ENCODE data around the gene PPP2R2C.

PPP2R2C gene

GRCh38 chr4:6330384-6330767 is 142.0 kb downstream of the PPP2R2C start:
- Histone ChIP-seq H3K9ac (ENCODE audit: low read depth, low read length) (no peak overlapping the region), H3K4me1 (ENCODE audit: insufficient read depth, low read length) (no peaks in the 10 kb centered on the region), H3K27me3 (ENCODE audit: insufficient read depth, low read length) (no peaks in the 10 kb centered on the region), H3K9me3 (ENCODE audit: insufficient read depth, low read depth, low read length) (peaks cover 5% of the 10 kb centered on the region; the same call in 1 of the 2 replicates), H3K36me3 (ENCODE audit: insufficient read depth, low read depth, low read length) (no peaks in the 10 kb centered on the region), H3K4me3 (ENCODE audit: low read length) (no peak overlapping the region), H3K27ac (ENCODE audit: low read length) (no peak overlapping the region)

- Histone ChIP-seq H3K9me3 (ENCODE audit: insufficient read depth, low read depth, low read length) (peaks cover 5% of the 10 kb centered on the region; the same call in 1 of the 2 replicates), H3K4me1 (ENCODE audit: insufficient read depth, low read length) (no peaks in the 10 kb centered on the region), H3K4me3 (ENCODE audit: low read length) (no peak overlapping the region), H3K27ac (ENCODE audit: low read length) (no peak overlapping the region), H3K9ac (ENCODE audit: low read depth, low read length) (no peak overlapping the region), H3K36me3 (ENCODE audit: insufficient read depth, low read depth, low read length) (no peaks in the 10 kb centered on the region), H3K27me3 (ENCODE audit: insufficient read depth, low read length) (no peaks in the 10 kb centered on the region)
These were observed 142.7 kb downstream of the PPP2R2C start for GRCh38 chr4:6329478-6330383.

GRCh38 chr4:6328526-6328925 is 143.9 kb downstream of the PPP2R2C start:
- H3K27me3 ChIP-seq (ENCODE audit: insufficient read depth, low read length): no peaks in the 10 kb centered on the region
- no peaks in the 10 kb centered on the region for H3K9me3 ChIP-seq (ENCODE audit: insufficient read depth, low read depth, low read length)
- no peaks in the 10 kb centered on the region for H3K36me3 ChIP-seq (ENCODE audit: insufficient read depth, low read depth, low read length)
- H3K27ac ChIP-seq (ENCODE audit: low read length): no peak overlapping the region
- H3K9ac ChIP-seq (ENCODE audit: low read depth, low read length): no peak overlapping the region
- no peaks in the 10 kb centered on the region for H3K4me1 ChIP-seq (ENCODE audit: insufficient read depth, low read length)
- H3K4me3 ChIP-seq (ENCODE audit: low read length): no peak overlapping the region

- Histone ChIP-seq H3K27ac (ENCODE audit: low read length) (no peak overlapping the region), H3K9ac (ENCODE audit: low read depth, low read length) (no peak overlapping the region)
These were observed 145.0 kb downstream of the PPP2R2C start for GRCh38 chr4:6327220-6327917.

GRCh38 chr4:6326312-6327060 is 145.9 kb downstream of the PPP2R2C start:
- Histone ChIP-seq H3K9ac (ENCODE audit: low read depth, low read length) (no peak overlapping the region), H3K27me3 (ENCODE audit: insufficient read depth, low read length) (no peaks in the 10 kb centered on the region), H3K36me3 (ENCODE audit: insufficient read depth, low read depth, low read length) (no peaks in the 10 kb centered on the region)

More at GRCh38 chr4:6327220-6327917, 145.0 kb downstream of the PPP2R2C start:
- no peaks in the 10 kb centered on the region for H3K36me3 ChIP-seq (ENCODE audit: insufficient read depth, low read depth, low read length)
- no peaks in the 10 kb centered on the region for H3K9me3 ChIP-seq (ENCODE audit: insufficient read depth, low read depth, low read length)
- H3K4me3 ChIP-seq (ENCODE audit: low read length): no peak overlapping the region
- H3K27me3 ChIP-seq (ENCODE audit: insufficient read depth, low read length): no peaks in the 10 kb centered on the region
- H3K4me1 ChIP-seq (ENCODE audit: insufficient read depth, low read length): no peaks in the 10 kb centered on the region

GRCh38 chr4:6325788-6326290 is 146.6 kb downstream of the PPP2R2C start:
- Histone ChIP-seq H3K27me3 (ENCODE audit: insufficient read depth, low read length) (no peaks in the 10 kb centered on the region), H3K4me1 (ENCODE audit: insufficient read depth, low read length) (no peaks in the 10 kb centered on the region), H3K4me3 (ENCODE audit: low read length) (no peak overlapping the region), H3K9ac (ENCODE audit: low read depth, low read length) (no peak overlapping the region), H3K36me3 (ENCODE audit: insufficient read depth, low read depth, low read length) (no peaks in the 10 kb centered on the region), H3K27ac (ENCODE audit: low read length) (no peak overlapping the region), H3K9me3 (ENCODE audit: insufficient read depth, low read depth, low read length) (no peaks in the 10 kb centered on the region)

More at GRCh38 chr4:6326312-6327060, 145.9 kb downstream of the PPP2R2C start:
- Histone ChIP-seq H3K27ac (ENCODE audit: low read length) (no peak overlapping the region), H3K4me3 (ENCODE audit: low read length) (no peak overlapping the region), H3K4me1 (ENCODE audit: insufficient read depth, low read length) (no peaks in the 10 kb centered on the region), H3K9me3 (ENCODE audit: insufficient read depth, low read depth, low read length) (no peaks in the 10 kb centered on the region)

- Histone ChIP-seq H3K27me3 (ENCODE audit: insufficient read depth, low read length) (no peaks in the 10 kb centered on the region), H3K4me1 (ENCODE audit: insufficient read depth, low read length) (no peaks in the 10 kb centered on the region), H3K4me3 (ENCODE audit: low read length) (no peak overlapping the region), H3K36me3 (ENCODE audit: insufficient read depth, low read depth, low read length) (no peaks in the 10 kb centered on the region), H3K9me3 (ENCODE audit: insufficient read depth, low read depth, low read length) (no peaks in the 10 kb centered on the region), H3K9ac (ENCODE audit: low read depth, low read length) (no peak overlapping the region), H3K27ac (ENCODE audit: low read length) (no peak overlapping the region)
These were observed 147.2 kb downstream of the PPP2R2C start for GRCh38 chr4:6324999-6325787.

GRCh38 chr4:6324461-6324998 is 147.9 kb downstream of the PPP2R2C start:
- H3K36me3 ChIP-seq (ENCODE audit: insufficient read depth, low read depth, low read length): no peaks in the 10 kb centered on the region

GRCh38 chr4:6322761-6323566 is 149.4 kb downstream of the PPP2R2C start:
- Histone ChIP-seq H3K27ac (ENCODE audit: low read length) (no peak overlapping the region), H3K4me3 (ENCODE audit: low read length) (no peak overlapping the region), H3K9ac (ENCODE audit: low read depth, low read length) (no peak overlapping the region), H3K27me3 (ENCODE audit: insufficient read depth, low read length) (no peaks in the 10 kb centered on the region), H3K36me3 (ENCODE audit: insufficient read depth, low read depth, low read length) (no peaks in the 10 kb centered on the region), H3K9me3 (ENCODE audit: insufficient read depth, low read depth, low read length) (no peaks in the 10 kb centered on the region), H3K4me1 (ENCODE audit: insufficient read depth, low read length) (no peaks in the 10 kb centered on the region)

More at GRCh38 chr4:6324461-6324998, 147.9 kb downstream of the PPP2R2C start:
- H3K27me3 ChIP-seq (ENCODE audit: insufficient read depth, low read length): no peaks in the 10 kb centered on the region
- no peak overlapping the region for H3K27ac ChIP-seq (ENCODE audit: low read length)
- no peaks in the 10 kb centered on the region for H3K4me1 ChIP-seq (ENCODE audit: insufficient read depth, low read length)
- H3K4me3 ChIP-seq (ENCODE audit: low read length): no peak overlapping the region
- H3K9me3 ChIP-seq (ENCODE audit: insufficient read depth, low read depth, low read length): no peaks in the 10 kb centered on the region
- H3K9ac ChIP-seq (ENCODE audit: low read depth, low read length): no peak overlapping the region

GRCh38 chr4:6322067-6322760 is 150.2 kb downstream of the PPP2R2C start:
- Histone ChIP-seq H3K27ac (ENCODE audit: low read length) (no peak overlapping the region), H3K27me3 (ENCODE audit: insufficient read depth, low read length) (no peaks in the 10 kb centered on the region), H3K9me3 (ENCODE audit: insufficient read depth, low read depth, low read length) (no peaks in the 10 kb centered on the region), H3K9ac (ENCODE audit: low read depth, low read length) (no peak overlapping the region), H3K36me3 (ENCODE audit: insufficient read depth, low read depth, low read length) (no peaks in the 10 kb centered on the region), H3K4me3 (ENCODE audit: low read length) (no peak overlapping the region), H3K4me1 (ENCODE audit: insufficient read depth, low read length) (no peaks in the 10 kb centered on the region)

All from iPS-20b (cell line).